HG03066 (cell line): ENCODE measurements around the gene RNF180.
"Not testable (repeated sequence)": the region's sequence is repeated elsewhere in the genome, so short reads cannot be mapped to it uniquely, and the experiment has no call there.

ENCODE experiments used
- ATAC-seq: cut with Tn5 transposase; IDR thresholded peaks from one replicate; pipeline ENCODE4 v1.9.1; 2021; ENCODE audit warnings: low read depth; ENCODE audit not compliant: unreplicated experiment

RNF180 gene

DNA sequence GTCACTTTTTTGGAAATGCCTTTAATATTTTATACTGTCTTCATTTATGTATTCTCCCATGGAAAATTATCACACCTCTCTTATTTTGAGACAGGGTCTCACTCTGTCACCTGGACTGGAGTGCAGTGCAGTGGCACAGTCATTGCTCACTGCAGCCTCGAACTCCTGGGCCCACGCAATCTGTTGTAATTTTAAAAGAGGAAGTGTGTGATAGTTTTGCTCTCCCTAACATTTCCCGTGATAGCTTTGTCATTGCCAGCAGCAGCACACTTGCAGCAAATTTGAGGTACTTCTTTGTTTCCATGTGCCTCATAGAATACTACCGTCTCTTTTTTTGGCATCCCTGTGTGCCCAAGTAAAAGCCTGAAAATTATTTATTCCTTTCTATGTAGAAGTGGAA, 103.5 kb downstream of the RNF180 start:
- no peak for ATAC-seq

DNA sequence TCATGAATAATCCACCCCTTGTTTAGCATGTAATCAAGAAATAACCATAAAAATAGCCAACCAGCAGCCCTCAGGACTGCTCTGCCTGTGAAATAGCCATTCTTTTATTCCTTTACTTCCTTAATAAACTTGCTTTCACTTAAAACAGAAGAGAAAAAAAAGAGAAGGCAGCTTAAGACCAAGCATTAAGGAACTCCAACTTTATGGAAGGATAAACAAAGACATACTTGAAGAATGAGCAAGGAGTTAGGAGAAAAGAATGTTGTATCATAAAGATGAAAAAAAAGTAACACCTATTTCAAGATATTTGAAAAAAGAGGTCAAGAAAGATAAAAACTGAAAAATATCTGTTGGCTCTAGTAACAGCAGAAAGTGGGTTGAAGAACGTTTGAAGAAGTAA, 107.6 kb downstream of the RNF180 start:
- ATAC-seq, result no peak

DNA sequence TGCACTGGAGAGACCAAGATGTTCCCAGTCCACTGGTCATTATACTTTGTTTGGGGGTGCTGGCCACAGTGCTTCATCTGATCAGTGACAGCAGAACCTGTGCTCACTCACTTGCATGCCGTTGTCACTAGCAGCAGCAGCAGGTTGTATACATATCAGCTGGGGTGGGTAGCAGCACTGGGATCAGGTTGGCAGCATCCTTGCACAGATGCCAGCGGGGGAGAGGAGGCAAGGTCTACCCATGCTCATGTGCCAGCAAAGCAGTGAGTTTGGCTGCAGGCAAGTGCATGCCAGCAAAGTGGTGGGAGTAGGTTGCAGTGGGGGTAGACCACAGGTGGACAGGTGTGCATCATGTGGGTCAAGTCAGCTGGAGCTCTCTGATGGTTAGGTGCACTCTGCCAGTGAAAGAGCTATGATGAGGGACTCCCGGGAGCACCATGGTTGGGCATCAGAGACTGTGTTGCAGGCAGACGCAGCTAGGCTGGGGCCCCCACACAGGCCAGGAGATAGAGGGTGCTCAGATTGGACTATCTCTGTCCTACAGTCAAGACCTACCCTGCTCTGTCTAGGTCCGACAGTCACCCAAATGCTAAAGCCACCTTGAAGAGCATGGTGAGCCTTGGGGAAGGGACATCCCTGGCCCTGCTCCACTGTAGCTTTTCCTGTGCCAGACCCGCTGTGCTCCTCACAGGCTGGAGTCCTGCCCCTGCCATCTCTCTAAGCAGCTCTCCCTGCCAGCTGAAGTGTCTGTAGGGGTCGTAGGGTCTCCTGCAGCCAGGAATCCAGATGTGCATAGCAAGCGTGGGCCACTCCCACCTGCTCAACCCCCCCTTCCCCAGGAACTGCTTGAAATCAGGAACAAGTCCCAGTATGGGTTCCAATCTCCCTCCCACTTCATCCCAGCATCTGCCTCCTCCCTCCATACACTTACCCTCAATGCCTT, 119.8 kb downstream of the RNF180 start:
- no peak for ATAC-seq

DNA sequence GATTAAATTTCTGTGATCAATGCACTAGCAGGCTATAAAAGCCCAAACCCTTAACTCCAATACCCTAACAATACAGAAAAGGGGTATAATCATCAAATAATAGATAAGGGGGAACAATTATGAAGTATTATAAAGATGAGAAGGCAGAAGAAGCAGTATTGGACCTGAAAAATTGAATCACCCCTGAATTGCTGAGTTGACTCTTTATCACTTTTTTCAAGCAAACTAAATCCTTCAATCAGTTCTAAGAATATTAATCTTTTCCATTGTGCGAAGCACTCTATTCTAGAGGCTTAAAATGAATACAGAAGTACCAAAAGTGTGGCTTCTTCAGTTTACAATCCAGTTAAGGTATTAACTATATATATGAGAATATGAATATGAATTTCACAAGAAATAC, 120.7 kb downstream of the RNF180 start:
- ATAC-seq, result no peak

DNA sequence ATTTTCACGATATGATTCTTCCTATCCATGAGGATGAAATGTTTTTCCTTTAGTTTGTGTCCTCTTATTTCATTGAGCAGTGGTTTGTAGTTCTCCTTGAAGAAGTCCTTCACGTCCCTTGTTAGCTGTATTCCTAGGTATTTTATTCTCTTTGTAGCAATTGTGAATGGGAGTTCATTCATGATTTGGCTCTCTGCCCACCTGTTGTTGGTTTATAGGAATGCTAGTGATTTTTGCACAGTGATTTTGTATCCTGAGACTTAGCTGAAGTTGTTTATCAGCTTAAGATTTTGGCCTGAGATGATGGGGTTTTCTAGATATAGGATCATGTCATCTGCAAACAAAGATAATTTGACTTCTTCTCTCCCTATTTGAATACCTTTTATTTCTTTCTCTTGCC, 122.9 kb downstream of the RNF180 start:
- not testable (repeated sequence) for ATAC-seq

DNA sequence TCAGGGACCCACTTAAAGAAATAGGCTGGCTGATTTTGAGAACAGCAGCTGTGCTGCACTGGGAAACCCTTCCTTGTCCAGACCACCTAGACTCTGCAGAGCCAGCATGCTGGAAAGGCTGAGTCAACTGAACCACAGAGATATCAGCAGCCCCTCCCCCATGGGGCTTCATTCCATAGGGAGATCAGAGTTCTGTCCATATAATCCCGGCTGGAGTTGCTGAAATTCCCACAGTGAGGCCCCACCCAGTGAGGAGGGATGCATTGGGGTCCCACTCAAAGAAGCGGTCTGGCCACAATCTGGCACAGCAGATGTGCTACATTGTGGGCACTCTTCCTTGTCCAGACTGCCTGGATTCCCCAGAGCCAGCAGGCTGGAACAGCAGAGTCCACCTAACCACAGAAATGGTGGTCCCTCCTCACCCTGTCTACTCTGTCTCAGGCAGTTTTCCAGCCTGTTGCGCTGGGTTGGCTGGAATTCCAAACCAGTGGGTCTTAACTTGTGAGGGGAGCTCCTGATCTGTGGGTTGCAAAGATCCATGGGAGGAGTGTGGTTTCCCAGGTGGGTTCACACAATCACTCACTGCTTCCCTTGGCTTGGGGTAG, 127.1 kb downstream of the RNF180 start:
- no peak for ATAC-seq

DNA sequence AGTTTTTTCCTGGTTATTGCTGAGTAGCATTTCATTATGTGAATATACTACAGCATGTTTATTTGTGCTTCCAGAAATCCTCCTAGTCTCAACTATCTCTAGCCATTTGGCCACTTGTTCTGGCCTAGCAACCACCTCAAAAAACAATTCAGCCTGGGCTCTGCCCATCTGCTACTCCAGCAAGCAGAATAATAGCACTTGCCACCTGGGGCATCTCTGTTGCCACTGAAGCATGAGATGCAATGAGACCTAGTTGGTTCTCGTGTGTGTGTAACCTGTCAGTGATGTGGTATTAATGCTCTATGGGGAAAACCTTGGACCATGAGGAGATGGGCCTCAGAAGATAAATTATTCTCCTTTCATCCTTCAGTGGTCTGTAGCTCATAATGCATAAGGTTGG, 129.5 kb downstream of the RNF180 start:
- no peak for ATAC-seq

DNA sequence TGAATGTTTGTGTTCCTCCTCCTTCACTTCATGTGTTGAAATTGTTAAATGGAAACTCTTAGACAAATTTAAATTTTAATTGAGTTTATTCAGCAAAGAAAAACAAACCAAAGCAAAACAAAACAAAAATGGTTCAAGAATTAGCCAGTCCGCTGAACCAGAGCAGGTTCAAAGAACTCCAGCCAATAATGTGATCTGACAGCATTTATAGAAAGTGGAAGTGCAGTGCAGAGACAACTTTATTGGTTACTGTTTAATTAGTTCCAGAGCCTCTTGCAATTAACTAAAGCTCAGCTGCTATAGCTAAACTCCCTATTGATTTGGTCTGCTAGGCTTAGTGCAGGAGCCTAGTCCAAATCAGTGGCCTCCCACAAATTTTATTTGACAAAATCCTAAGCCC, 132.9 kb downstream of the RNF180 start:
- ATAC-seq, result no peak

DNA sequence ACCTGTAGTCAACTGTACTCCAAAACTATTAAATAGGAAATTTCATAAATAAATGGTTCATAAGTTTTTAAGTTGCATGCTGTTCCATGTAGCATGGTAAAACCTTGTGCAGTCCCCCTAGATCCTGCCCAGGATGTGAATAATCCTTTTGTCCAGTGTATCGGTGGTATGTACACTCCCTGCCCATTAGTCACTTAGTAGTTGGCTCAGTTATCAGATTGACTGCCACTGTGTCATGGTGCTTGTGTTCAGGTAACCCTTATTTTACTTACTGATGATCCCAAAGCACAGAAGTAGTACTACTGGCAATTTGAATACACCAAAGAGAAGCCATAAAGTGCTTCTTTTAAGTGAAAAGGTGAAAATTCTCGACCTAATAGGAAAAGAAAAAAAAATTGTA, 134.2 kb downstream of the RNF180 start:
- ATAC-seq, result no peak

DNA sequence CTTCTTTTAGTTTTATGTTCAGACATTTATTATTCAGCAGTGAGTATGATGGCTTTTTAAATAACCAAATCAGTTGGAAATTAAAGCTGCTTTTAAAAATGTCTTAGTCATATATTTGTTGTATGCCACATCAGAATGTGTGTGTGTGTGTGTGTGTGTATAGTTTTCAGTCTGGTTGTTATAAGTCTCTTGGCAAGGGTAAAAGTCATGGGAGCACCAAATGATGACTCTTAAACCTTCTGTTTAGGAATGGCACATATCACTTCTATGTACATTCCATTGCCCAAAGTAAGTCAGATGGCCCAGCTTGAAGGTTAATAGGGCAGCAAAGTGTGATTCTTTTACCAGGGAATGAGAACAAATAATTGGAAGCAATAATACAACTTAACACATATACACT, 135.9 kb downstream of the RNF180 start:
- ATAC-seq, result no peak

DNA sequence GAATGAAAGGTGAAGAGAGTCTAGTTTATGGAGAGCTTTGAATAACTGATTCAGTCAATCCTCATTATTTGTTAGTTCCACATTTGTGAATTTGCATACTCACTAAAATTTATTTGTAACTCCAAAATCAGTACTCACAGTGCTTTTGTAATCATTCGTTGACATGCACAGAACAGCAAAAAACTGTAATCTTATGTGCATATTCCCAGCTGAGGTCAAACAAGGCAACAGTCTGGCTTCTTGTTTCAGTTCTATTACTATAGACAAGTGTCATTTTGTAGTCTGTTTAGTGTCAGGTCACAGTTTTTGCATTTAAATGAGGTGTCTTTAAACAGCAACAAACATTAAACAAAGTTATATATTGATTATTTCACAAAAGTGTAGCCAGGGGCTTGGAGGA, 142.5 kb downstream of the RNF180 start:
- no peak for ATAC-seq

DNA sequence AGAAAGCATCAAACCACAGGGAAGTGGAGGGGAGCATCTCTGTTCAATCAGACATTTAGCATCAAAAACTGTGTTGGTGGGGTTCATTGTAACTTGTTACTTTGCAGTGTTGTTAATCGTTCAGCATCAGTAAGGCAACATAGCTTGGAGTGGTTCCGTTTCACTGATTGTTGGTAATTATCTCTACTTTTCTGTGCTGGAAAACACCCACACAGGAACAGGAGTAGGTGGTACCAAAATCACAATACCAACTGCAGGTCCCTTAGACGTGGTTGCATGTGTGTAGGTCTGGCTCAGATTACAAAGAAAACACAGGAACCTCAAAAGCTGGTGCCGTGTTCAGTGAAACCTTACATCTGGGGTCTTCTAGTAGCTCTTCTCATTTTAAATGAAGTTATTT, 146.8 kb downstream of the RNF180 start:
- no peak for ATAC-seq

DNA sequence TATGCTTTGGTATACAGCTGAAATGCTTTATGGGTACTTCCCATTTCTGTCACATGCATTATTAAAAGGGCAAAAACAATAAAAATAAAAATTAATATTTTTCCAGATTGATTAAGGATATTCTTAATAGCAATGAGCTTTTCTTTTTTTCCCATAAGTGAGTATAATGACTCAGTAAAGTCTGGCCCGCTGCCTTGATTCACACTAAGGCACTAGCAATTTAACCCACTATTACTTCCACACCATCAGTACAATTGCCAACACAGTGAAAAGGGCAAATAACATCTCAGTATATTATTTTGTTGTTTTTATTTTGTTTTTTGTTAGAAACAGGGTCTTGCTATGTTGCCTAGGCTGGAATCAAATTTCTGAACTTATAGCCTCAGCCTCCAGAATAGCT, 150.1 kb downstream of the RNF180 start:
- no peak for ATAC-seq

DNA sequence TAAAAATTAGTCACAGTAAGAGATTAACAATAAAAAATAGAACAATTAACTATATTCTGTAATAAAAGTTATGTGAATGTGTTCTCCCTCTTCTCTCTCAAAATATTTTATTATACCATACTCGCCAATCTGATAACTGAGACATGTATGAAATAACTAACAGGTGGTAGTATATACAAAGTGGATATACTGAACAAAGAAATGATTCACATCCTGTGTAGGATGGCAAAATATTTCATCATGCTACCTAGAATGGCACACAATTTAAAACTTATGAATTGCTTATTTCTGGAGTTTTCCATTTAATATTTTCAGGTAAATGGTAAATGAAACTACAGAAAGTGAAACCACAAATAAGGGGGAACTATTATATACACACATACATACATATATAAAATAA, 152.5 kb downstream of the RNF180 start:
- no peak for ATAC-seq

DNA sequence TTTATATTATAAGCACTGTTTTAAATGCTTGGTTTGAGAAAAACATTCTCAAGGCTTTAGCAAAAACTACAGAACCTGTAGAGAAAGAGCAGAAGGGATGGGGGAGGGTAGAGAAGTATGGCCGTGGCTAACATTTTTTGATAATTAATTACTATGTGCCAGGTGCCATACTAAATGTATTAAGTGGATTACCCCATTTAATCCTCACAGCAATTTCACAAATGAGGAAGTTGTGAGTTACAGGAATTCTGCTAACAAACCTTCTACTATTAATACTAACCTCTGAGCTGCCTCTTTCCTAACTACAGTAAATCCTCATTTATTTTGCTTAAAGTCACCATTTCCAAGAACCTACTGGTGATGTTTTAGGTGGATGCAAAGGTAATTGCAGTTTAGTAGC, 157.9 kb downstream of the RNF180 start:
- ATAC-seq, result no peak

DNA sequence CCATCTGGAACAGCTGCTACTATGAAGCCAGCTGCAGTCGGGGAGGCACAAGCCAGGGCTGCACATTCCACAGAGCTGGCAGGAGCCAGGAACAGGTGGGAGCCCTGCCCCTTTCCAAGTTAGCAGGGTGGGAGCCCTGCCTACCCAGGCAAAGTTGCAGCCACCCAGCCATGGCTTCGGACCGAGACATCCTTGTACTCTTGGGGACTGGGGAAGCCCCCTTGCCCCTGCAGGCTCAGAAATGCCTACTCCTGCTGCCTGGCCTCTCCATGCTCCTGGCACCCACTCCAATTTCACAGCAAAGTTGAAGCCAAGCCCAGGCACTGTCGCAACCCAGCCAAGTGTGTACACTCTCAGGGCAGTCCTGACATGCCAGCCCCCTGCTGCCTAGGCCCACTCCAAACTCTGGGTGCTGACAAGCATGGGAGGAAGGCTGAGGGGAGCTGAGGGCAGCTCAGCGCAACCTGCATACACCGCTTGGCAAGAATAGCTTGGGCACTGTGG, 165.1 kb downstream of the RNF180 start:
- ATAC-seq, result no peak

DNA sequence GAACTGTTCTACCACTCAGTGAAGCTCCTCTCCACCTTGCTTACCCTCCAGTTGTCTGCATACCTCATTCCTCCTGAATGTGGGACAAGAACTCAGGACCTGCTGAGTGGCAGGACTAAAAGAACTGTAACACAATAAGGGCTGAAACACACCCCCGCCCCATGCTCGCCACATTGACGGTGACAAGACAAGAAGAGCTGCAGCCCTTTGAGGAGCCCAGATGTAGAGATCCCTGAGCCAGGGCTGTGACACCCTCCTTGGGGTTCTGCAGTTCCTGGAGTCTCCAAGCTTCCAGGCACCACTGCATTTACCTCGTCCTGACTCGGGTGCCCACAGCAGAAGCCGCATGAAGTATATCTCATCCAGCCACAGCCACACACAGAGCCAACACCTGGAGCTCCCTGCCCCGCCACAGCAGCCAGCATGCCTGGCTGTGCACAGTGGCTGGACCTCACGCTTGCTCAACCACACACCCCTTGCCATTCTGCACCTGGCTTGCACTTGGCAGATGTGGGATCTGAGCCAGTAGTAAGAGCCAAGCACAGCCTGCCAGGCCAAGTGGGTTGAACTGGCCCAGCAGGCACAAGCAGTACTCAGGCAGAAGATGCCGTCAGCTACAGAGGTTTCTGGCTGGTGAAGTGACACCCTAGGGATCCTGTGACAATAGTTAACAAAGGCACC, 166.1 kb downstream of the RNF180 start:
- ATAC-seq, result no peak

DNA sequence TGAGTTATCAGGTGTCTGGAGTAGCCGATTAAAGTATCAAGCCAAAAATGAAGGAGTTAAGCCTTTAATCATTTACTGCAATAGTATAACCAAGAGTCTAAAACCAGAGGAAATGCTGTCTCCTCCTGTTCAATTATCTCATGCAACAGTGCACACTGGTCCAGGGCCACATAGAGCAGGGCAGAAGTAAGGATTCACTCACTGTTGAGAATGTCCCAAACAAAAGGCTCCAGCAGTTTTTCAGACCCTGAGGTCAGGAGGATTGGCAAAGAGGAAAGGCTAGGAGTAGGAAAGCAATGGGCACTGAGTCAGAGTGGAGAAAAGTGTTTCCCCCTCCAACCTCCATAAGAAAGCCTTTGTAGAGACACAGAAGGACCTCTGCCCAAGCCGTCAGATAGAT, 168.2 kb downstream of the RNF180 start:
- ATAC-seq, result no peak

DNA sequence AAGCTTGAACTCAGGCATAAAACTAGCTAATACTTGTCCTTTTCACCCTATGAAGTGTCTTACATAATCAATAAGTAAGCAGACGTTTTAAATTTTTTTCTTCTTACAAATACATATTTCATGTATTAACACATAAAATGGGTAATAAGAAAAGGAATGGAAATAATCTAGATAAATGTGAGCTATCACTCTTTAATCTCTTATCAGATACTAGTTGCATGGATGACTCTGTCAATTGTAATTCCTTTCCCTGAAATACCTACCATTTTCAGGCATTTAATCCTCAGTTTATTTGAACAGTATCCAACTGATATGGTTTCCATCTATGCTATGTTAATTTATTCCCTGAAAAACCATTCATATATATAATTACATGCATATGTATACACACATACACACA, 174.1 kb downstream of the RNF180 start:
- no peak for ATAC-seq

DNA sequence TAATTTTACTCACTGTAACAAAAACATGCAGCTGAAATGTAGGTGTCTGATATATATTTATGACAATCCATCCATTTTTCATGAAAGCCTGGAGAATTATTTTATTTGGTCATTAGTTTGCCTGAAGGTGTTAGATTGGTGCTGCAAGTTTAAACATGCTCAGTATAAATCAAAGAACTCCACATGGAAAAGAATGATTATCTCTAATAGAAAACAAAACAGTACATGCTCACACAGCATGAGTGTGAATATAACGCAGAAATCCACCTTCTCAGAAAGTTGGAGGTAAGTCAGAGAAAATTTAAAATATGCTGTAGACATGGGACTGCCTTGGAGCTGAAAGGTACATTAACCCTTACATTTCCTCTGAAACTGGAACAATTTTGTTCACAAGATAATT, 174.7 kb downstream of the RNF180 start:
- ATAC-seq, result no peak

DNA sequence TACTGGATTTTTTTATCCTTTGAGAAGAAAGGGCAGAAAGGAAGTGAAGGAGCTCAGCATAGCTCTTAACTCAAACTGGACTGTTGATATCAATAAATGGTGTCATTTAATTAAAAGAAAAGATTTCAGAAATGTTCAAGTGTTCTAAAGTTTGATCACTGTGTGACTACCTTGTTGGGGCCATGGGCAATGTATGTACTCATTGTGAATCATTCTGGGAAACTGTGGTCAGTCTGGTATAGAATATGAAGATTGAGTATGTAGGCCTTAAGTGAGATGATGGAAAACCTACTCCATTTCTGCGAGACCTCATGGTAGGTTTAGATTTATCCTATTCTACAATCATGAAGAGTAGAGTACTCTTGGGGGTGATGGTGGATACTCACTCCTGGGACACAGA, 175.7 kb downstream of the RNF180 start:
- ATAC-seq, result no peak
